Measurements from ENCODE around the gene TSC22D4. TPM values are rescaled to one million over a fixed set of nuclear protein-coding genes. Genes with fewer than 3 reads are reported as not detected.

The TSC22D4 gene
- total RNA-seq, 1 donor = 18.5 TPM

- H3K4me2 ChIP-seq (ENCODE audit: insufficient read depth, low read length) = peak overlapping the region; percentile 70
- H3K4me3 ChIP-seq (ENCODE audit: insufficient read depth, low read length) = peak overlapping the region; percentile 93
- H2AFZ ChIP-seq (ENCODE audit: low read length) = no peak overlapping the region
- peaks cover 20% of the 10 kb centered on the region for H3K4me1 ChIP-seq (ENCODE audit: insufficient read depth, low read length)
- DNase-seq (ENCODE audit: insufficient read length, low spot score, missing footprints) = no peak
- no peaks in the 10 kb centered on the region for H3K9me3 ChIP-seq (ENCODE audit: low read depth, low read length)
- H3K79me2 ChIP-seq (ENCODE audit: insufficient read depth, low read length) = peaks cover 65% of the 10 kb centered on the region
- peaks cover 34% of the 10 kb centered on the region for H3K36me3 ChIP-seq (ENCODE audit: insufficient read depth, low read length)
- H3K27me3 ChIP-seq (ENCODE audit: insufficient read depth, low read length) = no peaks in the 10 kb centered on the region
- no peak for TF ChIP-seq CTCF (IDR thresholded peaks at IDR 0.05; ENCODE audit: extremely low read depth, low read depth, low read length)
- peaks cover 20% of the 10 kb centered on the region for H4K20me1 ChIP-seq (ENCODE audit: insufficient read depth, low read length)
- peak overlapping the region; percentile 76 for H3K27ac ChIP-seq (ENCODE audit: low read depth, low read length)
These were observed 44.5 kb downstream of the TSC22D4 start for GRCh38 chr7:100434297-100435144.

- Histone ChIP-seq H4K20me1 (ENCODE audit: insufficient read depth, low read length) (peaks cover 20% of the 10 kb centered on the region), H3K27me3 (ENCODE audit: insufficient read depth, low read length) (no peaks in the 10 kb centered on the region), H3K27ac (ENCODE audit: low read depth, low read length) (no peak overlapping the region), H3K4me2 (ENCODE audit: insufficient read depth, low read length) (no peak overlapping the region), H2AFZ (ENCODE audit: low read length) (no peak overlapping the region), H3K4me3 (ENCODE audit: insufficient read depth, low read length) (no peak overlapping the region), H3K79me2 (ENCODE audit: insufficient read depth, low read length) (peaks cover 65% of the 10 kb centered on the region), H3K9me3 (ENCODE audit: low read depth, low read length) (no peaks in the 10 kb centered on the region), H3K36me3 (ENCODE audit: insufficient read depth, low read length) (peaks cover 34% of the 10 kb centered on the region), H3K4me1 (ENCODE audit: insufficient read depth, low read length) (peaks cover 14% of the 10 kb centered on the region)
- TF ChIP-seq CTCF (IDR thresholded peaks at IDR 0.05; ENCODE audit: extremely low read depth, low read depth, low read length) = no peak
- DNase-seq (ENCODE audit: insufficient read length, low spot score, missing footprints) = no peak
These were observed 45.3 kb downstream of the TSC22D4 start for GRCh38 chr7:100433592-100434296.

- H3K9me3 ChIP-seq (ENCODE audit: low read depth, low read length) = no peaks in the 10 kb centered on the region
- H4K20me1 ChIP-seq (ENCODE audit: insufficient read depth, low read length) = peaks cover 20% of the 10 kb centered on the region
- H3K36me3 ChIP-seq (ENCODE audit: insufficient read depth, low read length) = peaks cover 34% of the 10 kb centered on the region
- no peak for DNase-seq (ENCODE audit: insufficient read length, low spot score, missing footprints)
- H3K4me1 ChIP-seq (ENCODE audit: insufficient read depth, low read length) = peaks cover 14% of the 10 kb centered on the region
- H3K79me2 ChIP-seq (ENCODE audit: insufficient read depth, low read length) = peaks cover 65% of the 10 kb centered on the region
- H3K27me3 ChIP-seq (ENCODE audit: insufficient read depth, low read length) = no peaks in the 10 kb centered on the region
- no peak for TF ChIP-seq CTCF (IDR thresholded peaks at IDR 0.05; ENCODE audit: extremely low read depth, low read depth, low read length)
- no peak overlapping the region for H3K4me2 ChIP-seq (ENCODE audit: insufficient read depth, low read length)
- no peak overlapping the region for H2AFZ ChIP-seq (ENCODE audit: low read length)
- no peak overlapping the region for H3K27ac ChIP-seq (ENCODE audit: low read depth, low read length)
- H3K4me3 ChIP-seq (ENCODE audit: insufficient read depth, low read length) = no peak overlapping the region
These were observed 45.8 kb downstream of the TSC22D4 start for GRCh38 chr7:100433276-100433591.

- no peak for TF ChIP-seq CTCF (IDR thresholded peaks at IDR 0.05; ENCODE audit: extremely low read depth, low read depth, low read length)
- Histone ChIP-seq H2AFZ (ENCODE audit: low read length) (no peak overlapping the region), H3K79me2 (ENCODE audit: insufficient read depth, low read length) (peaks cover 65% of the 10 kb centered on the region), H3K4me2 (ENCODE audit: insufficient read depth, low read length) (peak overlapping the region; percentile 19), H3K4me3 (ENCODE audit: insufficient read depth, low read length) (no peak overlapping the region), H3K9me3 (ENCODE audit: low read depth, low read length) (no peaks in the 10 kb centered on the region), H3K4me1 (ENCODE audit: insufficient read depth, low read length) (peaks cover 18% of the 10 kb centered on the region), H4K20me1 (ENCODE audit: insufficient read depth, low read length) (peaks cover 20% of the 10 kb centered on the region), H3K27me3 (ENCODE audit: insufficient read depth, low read length) (no peaks in the 10 kb centered on the region), H3K27ac (ENCODE audit: low read depth, low read length) (no peak overlapping the region), H3K36me3 (ENCODE audit: insufficient read depth, low read length) (peaks cover 34% of the 10 kb centered on the region)
- no peak for DNase-seq (ENCODE audit: insufficient read length, low spot score, missing footprints)
These were observed 46.3 kb downstream of the TSC22D4 start for GRCh38 chr7:100432621-100433275.
